SKM-1 (cell line): ENCODE results near the gene GABRG1.

Experiments
- DNase-seq: peaks from one replicate; lab custom pipeline; 2025; ENCODE audit not compliant: unreplicated experiment; lab: John Stamatoyannopoulos, UW

GABRG1 gene

DNA sequence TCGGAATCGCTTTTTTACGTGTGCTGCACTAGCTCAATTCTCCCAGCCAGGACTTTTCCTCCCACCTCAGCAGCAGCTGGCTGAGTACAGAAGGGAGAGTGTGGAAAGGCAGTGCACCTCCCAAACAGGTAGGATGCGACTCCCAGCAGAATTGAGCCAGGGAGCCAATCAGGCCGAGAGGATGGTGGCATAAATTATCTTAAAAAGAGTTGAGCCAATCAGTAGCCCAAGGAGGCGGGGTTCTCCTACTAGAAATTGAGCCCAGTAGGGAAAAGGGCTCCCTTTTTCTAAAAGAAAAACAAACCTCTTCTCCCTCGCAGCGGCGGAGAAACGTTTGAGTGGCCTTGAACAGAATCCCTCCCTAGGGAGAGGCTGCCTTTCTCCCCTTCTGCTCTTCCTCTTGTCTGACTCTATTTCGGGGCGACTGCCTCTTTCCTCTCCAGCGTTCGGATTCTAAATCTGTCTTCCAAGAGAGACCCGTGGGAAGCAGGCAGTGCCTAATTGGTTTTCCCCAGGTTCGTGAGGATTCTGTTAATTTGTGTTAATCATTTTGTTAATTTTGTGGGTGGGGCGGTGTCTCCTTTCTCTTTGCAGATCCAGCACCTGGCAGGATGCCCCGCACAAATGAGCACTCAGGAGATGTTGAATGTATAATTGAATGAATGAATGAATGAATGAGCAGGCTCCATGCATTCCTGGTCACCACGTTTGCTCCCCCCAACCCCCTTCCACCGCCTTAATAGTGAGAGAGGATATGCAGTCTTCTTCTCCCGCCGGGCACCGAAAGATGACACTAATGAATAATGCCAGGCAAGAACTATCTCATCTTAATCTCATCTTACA lies at the start of gene GABRG1:
TSS of gene GABRG1 (minus strand) at position 142 of the 843 bp plus-strand sequence. CDS start at position 1, 141 bp downstream.
- no peak for DNase-seq

DNA sequence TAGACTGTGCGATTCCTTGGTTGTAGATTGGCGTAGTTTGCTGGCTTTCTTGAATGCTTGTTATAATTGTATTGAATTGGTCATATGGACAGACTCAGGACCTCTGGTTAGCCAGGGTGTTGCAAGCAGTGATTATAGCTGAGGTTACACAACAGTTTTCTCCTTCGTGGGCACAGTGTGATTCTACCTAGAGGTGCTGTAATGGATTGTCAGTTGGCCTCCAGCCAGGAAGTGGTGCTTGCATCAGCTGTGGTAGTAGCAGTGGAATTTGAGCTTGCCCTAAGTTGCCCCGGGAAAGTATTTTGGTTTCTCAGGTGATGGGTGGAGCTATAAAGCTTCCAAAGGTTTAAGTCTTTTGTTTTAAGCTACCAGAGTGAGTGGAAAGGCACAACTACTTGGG lies 23.1 kb upstream of the GABRG1 start:
- DNase-seq: peak; percentile 17

GRCh38 chr4:46131498-46132057 lies 7.7 kb upstream of the GABRG1 start:
- DNase-seq: no peak

GRCh38 chr4:46124773-46125413 lies 1.0 kb upstream of the GABRG1 start:
- no peak for DNase-seq

DNA sequence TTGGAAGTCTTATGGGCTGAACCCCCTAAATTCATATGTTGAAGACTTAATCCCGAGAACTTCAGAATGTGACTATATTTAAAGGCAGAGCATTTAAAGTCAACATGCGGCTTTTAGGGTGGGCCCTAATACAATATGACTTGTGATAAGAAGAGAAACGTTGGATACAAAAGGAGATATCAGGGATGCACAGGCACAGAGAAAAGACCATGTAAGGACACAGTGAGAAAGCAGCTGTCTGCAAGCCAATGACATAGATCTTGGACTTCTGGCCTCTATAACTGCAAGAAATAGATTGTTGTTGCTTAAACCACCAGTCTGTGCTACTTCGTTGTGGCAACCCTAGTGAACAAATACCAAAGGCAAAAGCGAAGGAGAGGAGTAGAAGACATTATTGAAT lies 42.2 kb downstream of the GABRG1 start:
- DNase-seq: no peak

GRCh38 chr4:46081248-46081647 lies 42.6 kb downstream of the GABRG1 start:
- DNase-seq: no peak

GRCh38 chr4:46073778-46074177 lies 50.1 kb downstream of the GABRG1 start:
- DNase-seq: no peak

GRCh38 chr4:46051392-46051791 lies 72.5 kb downstream of the GABRG1 start:
- DNase-seq: no peak

DNA sequence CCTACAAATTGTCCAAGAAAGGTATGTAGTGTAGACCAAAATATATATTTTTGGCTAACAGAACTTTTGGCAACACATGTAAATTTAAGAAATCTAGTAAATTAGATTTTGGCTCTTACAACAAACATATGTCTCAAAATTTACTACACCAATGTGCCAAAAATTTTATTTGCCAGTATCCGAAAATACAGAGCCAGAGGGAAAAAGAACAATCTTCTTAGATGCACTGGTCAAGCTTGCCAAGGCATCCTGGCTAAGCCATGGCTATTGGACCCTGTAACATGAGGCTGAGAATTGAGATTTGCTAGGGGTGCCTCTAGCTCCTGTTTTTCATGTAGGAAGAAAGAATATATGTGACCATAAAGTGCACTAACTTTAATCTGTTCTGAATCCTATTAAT lies 91.8 kb downstream of the GABRG1 start:
- no peak for DNase-seq

- DNase-seq: no peak
Measured at GRCh38 chr4:46016306-46016705, 107.5 kb downstream of the GABRG1 start.

GRCh38 chr4:45992728-45993127 lies 131.1 kb downstream of the GABRG1 start:
- DNase-seq: no peak

GRCh38 chr4:45989775-45990174 lies 134.1 kb downstream of the GABRG1 start:
- no peak for DNase-seq

DNA sequence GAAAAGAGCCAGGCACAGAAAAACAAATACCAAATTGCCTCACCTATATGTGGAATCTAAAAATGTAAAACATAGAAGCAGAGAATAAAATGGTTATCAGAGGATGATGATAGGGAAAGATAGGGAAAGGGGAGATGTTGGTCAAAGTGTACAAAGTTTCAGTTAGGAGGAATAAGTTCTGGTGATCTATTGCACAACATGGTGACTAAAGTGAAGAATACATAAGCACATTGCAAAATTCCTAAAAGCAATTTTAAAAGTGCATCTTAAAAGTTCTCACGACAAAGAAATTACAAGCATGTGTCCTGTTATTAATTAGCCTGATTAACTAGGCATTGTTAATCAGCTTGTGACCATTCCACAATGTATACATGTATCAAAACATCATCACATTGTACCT lies 136.0 kb downstream of the GABRG1 start:
- no peak for DNase-seq
